GM18867 (cell line): ENCODE measurements around the gene PCTP.

Experiments
- ATAC-seq: cut with Tn5 transposase; IDR thresholded peaks from one replicate; pipeline ENCODE4 v1.9.1; 2021; ENCODE audit warnings: mild to moderate bottlenecking, moderate library complexity; ENCODE audit not compliant: unreplicated experiment

Gene PCTP

DNA sequence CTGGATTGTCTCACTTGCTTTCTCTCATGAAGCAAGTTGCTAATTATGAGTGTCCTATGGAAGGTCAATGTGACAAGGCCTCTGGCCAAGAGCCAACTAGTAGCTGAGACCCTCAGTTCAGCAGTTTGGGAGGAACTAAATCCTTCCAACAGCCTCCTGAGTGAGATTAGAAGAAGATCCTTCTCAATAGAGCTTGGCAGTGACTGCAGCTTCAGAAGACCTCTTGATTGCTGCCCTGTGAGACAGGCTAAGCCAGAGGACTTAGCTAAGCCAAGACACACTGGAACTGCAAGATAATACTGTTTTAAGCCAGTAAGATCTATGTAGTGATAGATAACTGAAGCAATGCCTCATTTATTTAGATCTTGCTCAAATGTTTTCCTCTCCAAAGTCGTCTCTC lies 34.3 kb downstream of the PCTP start:
- ATAC-seq, result no peak

DNA sequence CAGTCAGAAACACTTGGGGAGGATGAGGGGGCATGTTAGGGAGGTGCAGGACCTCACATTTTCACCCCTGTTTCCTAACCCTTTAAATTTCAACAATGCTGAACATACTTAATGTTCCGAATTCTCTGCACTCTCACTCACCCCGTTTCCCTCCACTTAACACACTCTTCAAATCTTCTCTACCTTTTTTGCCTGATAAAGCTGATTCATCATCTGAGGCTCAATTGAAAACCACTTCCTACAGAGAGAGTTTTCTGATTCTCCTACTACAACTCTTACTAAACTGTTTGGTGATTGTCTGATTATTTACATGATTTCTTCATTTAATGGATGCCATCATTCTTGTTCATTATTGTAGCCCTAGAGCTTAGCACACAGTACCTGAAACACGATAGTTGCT lies 42.4 kb downstream of the PCTP start:
- no peak for ATAC-seq

DNA sequence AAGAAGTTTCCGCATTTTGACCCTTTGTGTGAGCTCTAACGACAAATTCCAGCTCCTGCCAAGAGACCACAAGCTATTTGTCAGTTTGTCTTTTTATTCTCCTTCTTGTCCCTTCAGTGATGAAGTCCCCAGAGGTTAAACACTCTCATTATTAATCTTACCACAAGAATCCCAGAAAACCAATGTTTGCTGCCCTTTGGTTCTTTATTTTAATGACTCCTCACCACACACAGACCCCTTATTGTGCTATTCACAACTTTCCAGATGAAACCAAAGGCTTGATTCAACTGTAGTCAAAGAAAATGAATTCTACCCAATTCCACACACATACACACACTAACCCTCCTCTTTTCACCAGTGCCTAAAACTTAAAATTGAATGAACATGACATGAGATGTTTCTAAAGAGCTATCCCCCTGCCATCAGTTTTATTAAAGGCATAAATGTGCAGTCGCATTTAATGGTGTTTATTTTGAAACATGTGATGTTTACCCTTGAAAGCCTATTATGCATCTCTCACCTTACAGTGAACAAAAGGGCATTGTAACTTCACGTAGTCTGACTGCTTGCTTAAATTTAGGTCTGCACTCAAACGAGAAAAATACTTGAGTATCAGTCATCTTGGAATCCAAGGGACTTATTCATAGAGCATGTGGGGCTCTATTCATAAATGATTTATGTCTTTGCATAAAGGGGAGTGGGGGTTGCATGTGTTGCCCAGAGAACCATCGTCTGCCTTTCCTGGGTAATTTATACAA lies 44.1 kb downstream of the PCTP start:
- ATAC-seq, result no peak

DNA sequence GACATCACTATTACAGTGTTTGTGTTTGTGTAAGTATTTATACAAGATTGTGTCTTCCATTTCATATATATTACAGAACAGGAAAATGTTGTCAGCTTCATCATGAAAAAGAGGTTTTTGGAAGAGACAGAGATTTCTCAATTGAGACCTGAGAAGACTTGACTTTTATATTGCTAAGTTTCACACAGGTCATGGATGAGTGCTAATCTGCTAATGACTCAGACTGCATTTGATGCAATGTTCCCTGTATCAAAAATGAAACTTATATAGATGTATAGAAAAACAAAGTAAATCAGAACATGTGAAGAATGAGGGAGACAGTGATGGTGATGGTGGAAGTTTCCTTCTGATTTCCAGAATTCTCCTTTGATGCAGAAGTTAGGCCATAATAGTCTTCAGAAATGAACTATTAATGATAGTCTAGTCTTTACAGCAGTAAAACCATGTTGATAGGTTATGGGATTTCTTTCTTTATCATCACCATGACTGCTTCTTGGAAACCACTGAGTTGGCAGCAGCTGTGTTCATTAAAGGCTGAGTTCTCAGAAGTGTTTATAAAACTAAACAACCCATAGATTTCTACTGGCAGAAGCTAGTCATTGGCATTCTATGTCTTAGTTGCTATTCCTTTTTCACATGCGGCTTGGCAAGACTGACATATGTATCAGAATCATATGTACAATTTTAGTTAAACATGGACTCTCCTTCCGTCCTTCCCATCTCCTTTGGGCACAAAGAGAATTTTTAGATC lies 56.1 kb downstream of the PCTP start:
- ATAC-seq, result no peak

DNA sequence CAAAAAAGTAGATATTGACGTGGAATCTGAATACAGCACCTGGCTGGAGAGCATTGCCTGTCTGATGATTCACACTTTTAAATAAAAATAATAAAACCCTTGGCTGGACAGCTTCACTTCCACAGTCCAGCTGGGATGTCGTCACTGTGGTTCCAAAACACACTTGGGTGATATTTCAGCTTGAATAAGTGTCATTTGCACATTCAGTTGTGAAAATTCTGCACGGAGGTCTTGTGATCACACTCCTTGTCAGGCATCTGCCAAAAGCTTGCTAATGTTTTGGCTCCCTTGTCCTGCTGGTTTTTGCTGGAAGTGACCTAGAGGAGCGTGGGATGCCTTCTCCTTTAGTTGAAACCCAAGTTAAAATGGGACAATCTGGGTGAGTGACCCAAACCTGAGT lies 60.7 kb downstream of the PCTP start:
- no peak for ATAC-seq

DNA sequence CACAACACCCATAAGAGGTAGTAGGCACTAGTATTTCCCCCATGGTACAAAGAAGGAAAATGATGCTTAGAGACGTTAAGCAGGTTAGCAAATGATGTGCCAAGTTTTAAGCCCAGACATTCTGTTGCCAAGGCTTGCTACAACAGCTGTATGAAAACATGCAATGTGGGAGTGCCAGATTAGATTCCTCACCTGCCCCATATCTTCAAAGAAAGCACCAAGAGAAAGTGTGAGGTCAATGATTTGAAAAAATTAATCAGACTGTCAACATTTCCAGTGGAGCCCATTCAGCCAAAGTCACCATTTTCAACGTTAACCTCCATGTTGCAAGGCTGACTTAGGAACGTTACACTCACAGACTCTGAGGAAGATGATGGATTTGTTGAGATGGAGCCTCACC lies 61.5 kb downstream of the PCTP start:
- ATAC-seq, result no peak

DNA sequence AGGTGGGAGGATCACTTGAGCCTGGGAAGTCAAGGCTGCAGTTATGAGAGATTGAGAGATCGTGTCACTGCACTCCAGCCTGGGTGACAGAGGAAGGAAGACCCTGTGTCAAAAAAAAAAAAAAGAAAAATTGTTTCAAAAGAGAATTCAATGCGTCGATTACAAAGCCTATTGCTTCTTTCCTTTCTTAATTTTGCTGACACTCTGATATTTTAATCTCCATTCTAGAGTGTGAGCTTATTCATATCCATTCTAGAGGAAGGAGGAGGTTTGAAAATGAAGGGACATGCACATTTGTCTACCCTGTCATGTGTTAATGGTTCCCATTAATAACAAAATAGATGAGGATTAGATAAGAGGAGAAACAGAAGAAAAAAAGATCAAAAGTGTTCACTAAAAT lies 63.1 kb downstream of the PCTP start:
- no peak for ATAC-seq

DNA sequence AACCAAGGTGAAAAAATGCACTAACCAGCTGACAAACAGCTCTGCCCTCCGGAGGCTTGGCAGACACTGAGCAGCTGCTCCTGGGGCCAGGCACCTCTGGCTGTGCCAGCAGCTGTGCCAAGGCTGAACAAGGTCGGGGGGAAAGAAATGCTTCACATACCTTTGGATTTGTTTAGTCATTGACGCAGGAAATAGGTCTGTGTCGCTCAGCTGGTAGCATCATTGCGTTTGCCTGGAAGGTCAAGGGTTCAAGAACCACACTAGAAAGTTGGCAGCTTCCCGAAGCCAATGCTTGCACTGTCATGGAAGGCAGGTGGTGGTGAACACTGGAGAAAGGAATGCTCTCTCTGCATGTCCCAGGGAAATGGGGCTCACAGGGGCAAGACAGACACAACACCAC lies 63.5 kb downstream of the PCTP start:
- ATAC-seq, result no peak

DNA sequence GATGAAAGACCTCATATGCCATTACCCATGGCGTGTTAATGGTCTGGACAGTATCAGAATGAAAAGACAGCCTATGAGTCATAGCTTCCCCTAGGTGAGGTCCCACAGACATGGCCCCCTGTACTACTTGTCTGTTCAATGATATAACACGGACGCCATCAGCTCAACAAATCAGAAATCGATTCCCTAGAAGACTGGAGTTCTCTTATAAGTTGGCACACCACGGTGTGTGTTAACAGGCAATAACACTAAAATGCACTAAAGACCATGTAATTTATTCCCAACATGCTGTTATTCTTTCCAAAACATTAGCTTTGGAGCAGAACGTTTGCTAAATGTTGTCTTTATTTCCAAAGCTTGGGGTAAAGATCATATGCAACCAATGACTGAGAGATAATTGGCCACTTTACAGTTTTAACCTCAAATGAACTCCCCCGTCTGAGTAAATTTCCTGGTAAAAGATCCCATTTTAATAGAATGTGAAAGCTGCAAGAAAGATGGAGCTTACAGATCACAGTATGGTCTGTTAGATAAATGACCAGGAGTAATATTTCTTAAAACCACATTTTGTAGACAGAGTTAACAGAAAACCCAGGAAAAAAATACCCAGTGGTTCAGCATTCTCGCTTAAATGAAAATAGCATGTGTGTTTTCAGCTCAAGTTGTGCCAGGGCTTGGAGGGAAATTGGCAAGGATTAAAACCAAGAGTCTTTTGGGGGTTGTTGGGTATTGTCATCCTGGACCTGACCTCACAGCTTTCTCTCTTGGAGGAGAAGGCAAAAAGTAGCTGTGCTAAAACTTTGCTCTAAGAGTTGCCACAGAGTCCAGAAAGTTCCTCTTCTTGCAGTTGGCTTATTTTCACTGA lies 65.9 kb downstream of the PCTP start:
- no peak for ATAC-seq

DNA sequence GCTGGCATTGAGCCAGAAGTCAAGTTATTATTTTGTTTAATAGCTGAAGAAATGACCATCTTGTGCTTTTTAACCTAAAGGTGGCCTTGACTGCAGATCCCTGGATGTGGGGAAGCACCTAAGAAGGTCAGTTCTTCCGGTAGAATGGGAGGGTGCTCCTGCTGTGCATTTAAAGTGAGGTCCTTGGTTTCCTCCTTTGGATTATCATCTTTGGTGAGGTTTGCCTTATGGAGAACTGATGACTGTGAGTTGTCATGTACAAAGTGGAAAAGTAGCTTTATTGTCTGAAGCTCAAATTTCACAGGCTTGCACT lies 66.5 kb downstream of the PCTP start:
- no peak for ATAC-seq

DNA sequence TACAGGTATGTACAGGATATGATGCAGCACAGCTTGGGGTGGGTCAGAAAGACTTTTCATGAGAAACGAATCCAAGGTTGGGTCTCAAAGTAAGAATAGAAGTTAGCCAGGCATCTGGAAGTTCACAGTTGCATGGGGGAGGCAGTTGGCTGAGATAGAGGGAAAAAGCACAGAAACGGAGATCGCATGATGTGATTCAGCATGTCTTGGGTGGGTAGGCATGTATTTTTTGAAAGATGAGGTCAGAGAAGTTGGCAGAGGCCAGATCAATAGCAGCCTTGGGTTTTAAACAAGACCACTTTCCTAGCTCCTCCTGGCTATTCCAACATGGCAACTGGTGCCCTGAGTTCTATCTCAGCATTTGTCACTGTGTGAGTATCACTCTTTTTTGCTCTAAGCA lies 67.2 kb downstream of the PCTP start:
- no peak for ATAC-seq

DNA sequence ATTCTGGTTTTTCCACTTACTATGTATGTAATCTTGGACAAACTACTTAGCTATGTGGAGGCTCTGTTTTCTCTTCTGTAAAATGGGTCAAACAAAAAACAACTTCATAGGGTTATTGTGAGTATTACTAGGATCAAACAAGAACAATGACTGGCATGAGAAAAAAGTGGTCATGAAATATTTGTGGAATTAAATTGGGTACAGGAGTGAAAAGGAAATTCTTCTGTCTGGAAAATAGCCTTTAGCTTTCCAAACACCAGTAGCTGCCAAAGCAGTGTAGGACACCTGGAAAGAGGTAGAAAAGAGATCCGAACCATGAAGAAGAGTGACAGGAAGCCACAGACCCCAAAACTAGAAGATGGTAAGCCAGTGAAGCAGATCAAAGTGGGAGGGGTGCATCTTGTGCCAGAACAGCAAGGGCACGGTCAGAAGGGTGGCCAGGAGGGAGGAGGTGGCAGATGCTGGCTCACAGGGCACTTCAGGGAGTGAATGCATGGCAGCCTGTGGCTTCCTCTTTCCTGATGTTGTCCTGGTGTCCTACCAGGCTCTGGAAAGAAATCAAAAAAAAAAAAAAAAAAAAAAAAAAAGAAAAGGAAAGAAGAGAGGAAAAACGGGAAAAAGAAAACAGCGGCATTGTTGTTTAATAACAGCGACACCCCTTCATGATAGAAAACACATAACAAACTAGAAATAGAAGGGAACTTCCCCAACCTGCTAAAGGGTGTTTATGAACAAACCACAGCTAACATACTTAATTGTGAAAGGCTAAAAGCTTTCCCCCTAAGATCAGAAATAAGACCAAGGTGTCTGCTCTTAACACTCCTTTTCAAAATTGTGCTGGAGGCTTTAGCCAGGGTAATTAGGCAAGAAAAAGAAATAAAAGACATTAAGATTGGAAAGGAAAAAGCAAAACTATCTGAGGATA lies 67.9 kb downstream of the PCTP start:
- ATAC-seq, result no peak

DNA sequence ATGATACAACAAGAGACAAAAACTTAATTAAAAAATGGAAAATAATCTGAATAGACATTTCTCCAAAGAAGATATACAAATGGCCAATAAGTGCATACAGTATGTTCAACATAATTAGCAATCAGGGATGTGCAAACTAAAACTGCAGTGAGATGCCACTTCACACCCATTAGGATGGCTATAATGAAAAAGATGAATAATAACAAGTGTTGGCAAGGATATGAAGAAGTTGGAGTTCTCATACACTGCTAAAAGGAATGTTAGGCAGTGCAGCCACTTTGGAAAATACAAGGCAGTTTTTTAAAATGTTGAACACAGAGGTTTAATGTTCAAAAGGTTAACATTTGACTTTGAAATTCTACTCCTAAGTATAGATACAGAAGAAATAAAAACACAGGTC lies 69.8 kb downstream of the PCTP start:
- no peak for ATAC-seq

DNA sequence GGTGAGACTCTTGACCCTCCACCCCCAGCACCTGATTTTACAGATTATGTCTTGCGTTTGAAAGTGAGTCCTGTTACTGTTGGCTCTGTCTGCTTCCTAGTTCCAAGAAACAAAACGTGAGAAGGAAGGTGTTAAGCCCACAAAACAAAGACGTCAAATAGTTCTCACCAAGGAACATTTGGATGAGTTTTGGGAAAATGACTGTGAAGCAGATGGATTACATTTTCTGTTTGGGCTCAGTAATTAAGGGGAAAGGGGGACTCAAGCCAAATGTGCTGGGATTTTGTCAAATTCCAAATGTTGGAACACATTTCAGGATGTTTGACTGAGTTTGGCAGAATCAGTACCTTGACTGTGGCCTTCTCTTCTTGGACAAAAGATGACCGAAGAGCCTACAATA lies 71.2 kb downstream of the PCTP start:
- no peak for ATAC-seq

DNA sequence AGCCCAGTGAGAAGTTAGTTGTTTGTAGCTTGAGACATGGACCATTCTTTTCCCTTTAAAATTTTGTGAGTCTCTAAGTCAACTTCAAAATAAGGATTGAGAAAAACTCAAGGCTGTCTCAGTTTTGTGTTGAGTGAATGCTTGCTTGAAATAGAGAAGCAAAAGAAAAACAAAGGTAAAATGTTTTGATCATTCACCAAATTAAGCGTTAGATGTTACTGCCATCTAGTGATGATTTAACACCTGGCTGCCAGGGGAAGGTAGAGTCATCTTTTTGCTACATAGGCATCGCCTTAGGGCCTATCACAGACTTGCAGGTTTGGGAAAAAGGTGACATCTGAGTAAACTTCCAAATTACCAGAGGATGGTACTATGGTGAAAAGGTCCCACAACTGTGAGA lies 74.4 kb downstream of the PCTP start:
- no peak for ATAC-seq
